ENCODE results near the gene NEDD8. TPM values are rescaled to one million over a fixed set of nuclear protein-coding genes. Genes with fewer than 3 reads are reported as not detected.
"Not testable (repeated sequence)": the region's sequence is repeated elsewhere in the genome, so short reads cannot be mapped to it uniquely, and the experiment has no call there.

Gene NEDD8
- total and polyA plus RNA-seq, 8 donors, result 162 to 219 (median 200) TPM

DNA sequence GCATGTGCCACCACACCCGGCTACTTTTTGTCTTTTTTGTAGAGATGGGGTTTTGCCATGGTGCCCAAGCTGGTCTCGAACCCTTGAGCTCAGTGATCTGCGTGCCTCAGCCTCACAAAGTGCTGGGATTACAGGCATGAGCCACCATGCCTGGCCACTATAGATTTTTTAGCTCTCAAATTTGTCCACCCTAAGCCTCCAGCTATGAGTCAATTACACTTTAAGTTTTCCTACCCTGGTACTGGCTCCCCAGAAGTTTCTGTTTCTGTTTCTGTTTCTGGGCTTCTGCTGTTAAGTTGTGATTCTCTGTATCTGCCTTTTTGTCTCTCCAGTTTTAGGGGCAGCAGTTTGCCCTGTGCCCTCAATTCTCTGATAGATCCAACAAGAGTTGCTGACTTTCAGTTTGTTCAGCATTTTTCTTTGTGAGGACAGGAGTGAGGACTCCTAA lies 14.6 kb upstream of the NEDD8 start:
- H3K36me3 ChIP-seq, result peaks cover 0 to 8% of the 10 kb centered on the region in 2 donors
- intact Hi-C loops (cut with DNase I), result no loop called here
- no peak overlapping the region for H3K27ac ChIP-seq
- no peaks in the 10 kb centered on the region for H3K27me3 ChIP-seq
- H3K4me3 ChIP-seq, result no peak overlapping the region
- DNase-seq (no peak), ATAC-seq (no peak)
- peaks cover 7 to 19% of the 10 kb centered on the region in 2 donors for H3K4me1 ChIP-seq
- H3K9me3 ChIP-seq, result no peaks in the 10 kb centered on the region
- TF ChIP-seq, protein P1, sequence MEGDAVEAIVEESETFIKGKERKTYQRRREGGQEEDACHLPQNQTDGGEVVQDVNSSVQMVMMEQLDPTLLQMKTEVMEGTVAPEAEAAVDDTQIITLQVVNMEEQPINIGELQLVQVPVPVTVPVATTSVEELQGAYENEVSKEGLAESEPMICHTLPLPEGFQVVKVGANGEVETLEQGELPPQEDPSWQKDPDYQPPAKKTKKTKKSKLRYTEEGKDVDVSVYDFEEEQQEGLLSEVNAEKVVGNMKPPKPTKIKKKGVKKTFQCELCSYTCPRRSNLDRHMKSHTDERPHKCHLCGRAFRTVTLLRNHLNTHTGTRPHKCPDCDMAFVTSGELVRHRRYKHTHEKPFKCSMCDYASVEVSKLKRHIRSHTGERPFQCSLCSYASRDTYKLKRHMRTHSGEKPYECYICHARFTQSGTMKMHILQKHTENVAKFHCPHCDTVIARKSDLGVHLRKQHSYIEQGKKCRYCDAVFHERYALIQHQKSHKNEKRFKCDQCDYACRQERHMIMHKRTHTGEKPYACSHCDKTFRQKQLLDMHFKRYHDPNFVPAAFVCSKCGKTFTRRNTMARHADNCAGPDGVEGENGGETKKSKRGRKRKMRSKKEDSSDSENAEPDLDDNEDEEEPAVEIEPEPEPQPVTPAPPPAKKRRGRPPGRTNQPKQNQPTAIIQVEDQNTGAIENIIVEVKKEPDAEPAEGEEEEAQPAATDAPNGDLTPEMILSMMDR (IDR thresholded peaks at IDR 0.05), result no peak

DNA sequence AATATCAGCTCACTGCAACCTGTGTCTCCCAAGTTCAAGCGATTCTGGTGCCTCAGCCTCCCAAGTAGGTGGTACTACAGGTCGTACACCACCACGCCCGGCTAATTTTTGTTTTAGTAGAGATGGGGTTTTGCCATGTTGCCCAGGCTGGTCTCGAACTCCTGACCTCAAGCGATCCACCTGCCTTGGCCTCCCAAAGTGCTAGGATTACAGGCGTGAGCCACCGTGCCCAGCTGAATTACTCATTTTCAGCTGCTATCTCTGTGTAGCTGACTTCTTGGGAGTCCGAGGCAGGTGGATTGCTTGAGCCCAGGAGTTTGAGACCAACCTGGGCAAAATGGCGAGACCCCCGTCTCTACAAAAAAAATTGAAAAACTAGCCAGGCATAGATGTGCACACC lies 13.2 kb upstream of the NEDD8 start:
- Histone ChIP-seq H3K4me1 (peaks cover 20 to 24% of the 10 kb centered on the region in 2 donors), H3K36me3 (peaks cover 0 to 18% of the 10 kb centered on the region in 2 donors)
- H3K27me3 ChIP-seq; H3K27ac ChIP-seq; intact Hi-C loops (cut with DNase I); DNase-seq; ATAC-seq; H3K4me3 ChIP-seq; H3K9me3 ChIP-seq: not testable (repeated sequence)

DNA sequence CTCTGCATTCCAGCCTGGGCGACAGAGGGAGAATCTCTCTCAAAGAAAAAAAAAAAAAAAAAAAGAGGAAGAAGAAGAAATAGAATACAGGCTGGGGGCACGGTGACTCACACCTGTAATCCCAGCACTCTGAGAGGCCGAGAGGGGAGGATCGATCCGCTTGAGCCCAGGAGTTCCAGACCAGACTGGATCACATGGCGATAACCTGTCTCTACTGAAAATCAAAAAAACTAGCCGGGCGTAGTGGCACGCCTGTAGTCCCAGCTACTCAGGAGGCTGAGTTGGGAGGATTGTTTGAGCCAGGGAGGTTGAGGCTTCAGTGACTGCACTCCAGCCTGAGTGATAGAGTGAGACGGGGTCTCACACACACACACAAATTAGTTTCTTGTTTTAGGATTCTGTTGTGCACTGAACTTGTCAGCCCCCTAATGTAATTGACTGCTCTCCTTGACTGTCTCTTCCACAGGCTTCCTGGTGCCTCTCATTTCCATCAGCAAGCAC lies 11.2 kb upstream of the NEDD8 start:
- no peaks in the 10 kb centered on the region for H3K27me3 ChIP-seq
- ATAC-seq (no peak), DNase-seq (peak in 1 of 4 donors; percentile 21)
- H3K27ac ChIP-seq, result peak overlapping the region; percentile 99 to 100
- TF ChIP-seq, protein P1 (IDR thresholded peaks at IDR 0.05), result no peak
- peak overlapping the region; percentile 80 to 85 for H3K4me3 ChIP-seq
- H3K9me3 ChIP-seq, result no peaks in the 10 kb centered on the region
- peaks cover 30 to 44% of the 10 kb centered on the region in 2 donors for H3K4me1 ChIP-seq
- peaks cover 0 to 30% of the 10 kb centered on the region in 2 donors for H3K36me3 ChIP-seq
- intact Hi-C loops (cut with DNase I), result loop anchor here in 1 of 2 donors (5.0 kb wide), 1 partner anchor 54 kb away; the partner anchor contains the start of genes DHRS1 and NOP9

DNA sequence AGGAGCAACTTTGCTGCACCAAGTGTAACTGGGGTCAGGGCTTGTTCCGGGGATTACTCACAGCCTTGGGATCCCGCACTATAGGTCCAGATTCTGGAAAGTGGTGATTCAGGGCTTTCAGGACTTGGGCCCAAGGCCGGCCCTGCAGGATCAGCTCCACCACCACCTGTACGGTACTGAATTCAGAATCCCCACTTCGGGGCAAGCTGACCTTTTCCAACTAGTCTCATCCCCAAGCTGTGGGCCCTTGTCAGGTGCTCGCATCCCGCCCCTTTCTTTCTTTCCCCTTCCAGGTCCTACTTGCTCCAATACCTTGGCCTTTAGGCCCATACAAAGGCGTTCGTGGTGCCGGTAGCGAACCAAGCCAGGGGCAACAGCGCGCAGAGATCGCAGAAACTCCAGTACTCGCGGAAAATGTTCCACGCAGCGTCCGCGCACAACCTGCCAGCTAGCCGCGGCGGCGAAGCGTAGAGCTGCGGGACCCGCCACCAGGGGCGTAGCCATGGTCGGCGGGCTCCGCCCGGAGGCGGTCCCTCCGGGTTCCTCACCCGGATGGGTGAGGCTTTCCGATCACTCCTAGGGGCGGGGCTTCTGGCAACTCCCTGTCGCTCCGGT lies 9.8 kb upstream of the NEDD8 start:
- peak overlapping the region; percentile 99 to 100 for H3K27ac ChIP-seq

DNA sequence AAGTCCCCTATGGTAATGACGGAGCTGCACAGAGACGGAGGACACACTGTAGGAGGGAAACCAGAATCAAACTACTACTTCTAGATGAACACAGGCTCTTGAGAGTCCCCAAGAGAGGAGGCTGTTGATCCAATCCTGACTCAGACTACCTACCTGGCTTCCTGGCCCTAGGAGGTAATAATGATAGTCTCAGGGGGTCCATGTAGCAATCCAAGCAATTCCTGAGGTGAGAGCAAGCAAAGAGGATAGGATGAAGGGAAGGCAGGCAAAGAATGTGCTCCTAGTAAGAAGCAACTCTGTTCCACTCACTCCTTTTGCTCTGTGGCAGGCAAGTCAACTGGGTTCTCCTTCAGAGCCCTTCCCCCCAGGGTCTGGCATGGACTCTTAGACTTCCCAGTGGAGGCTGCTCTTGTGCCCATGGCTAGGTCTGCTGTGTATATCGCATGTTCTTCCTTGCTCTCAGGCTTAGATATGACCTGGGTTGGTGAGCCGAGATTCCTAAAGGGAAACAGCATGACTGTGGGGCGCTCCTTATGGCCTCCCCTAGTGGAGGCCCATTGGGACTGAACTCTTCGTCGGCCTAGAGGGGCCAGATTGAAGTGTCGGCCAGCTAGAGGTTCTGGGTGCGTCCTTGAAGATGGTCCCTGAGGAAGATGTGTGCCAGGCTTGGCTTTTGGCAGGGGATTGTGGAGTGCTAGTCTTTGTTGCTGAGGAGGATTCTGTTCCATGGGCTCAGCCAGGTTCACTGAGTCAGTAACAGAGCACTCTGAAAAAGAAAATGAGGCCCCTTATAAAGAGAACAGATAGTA lies 8.1 kb upstream of the NEDD8 start:
- peaks cover 0 to 61% of the 10 kb centered on the region in 2 donors for H3K36me3 ChIP-seq
- peak overlapping the region in 1 of 2 donors; percentile 100 for H3K27ac ChIP-seq
- intact Hi-C loops (cut with DNase I), result loop anchor here in 1 of 2 donors (5.0 kb wide), 1 partner anchor 57 kb away; the partner anchor contains the start of genes DHRS1 and NOP9
- peak overlapping the region in 1 of 2 donors; percentile 80 for H3K4me3 ChIP-seq
- DNase-seq (no peak), ATAC-seq (no peak)
- no peaks in the 10 kb centered on the region for H3K27me3 ChIP-seq
- peaks cover 30 to 60% of the 10 kb centered on the region in 2 donors for H3K4me1 ChIP-seq
- H3K9me3 ChIP-seq, result no peaks in the 10 kb centered on the region
- TF ChIP-seq, protein P1 (IDR thresholded peaks at IDR 0.05), result no peak

More for the DNA sequence above, 9.8 kb upstream of the NEDD8 start:
- DNase-seq, result peak in 3 of 4 donors; percentile 95 to 98 (median 95)
- TF ChIP-seq, protein P1 (IDR thresholded peaks at IDR 0.05), result peak; percentile 62 to 78
- Histone ChIP-seq H3K4me3 (peak overlapping the region; percentile 80 to 85), H3K4me1 (peaks cover 30 to 55% of the 10 kb centered on the region in 2 donors), H3K9me3 (no peaks in the 10 kb centered on the region), H3K36me3 (peaks cover 0 to 44% of the 10 kb centered on the region in 2 donors), H3K27me3 (no peaks in the 10 kb centered on the region)
- intact Hi-C loops (cut with DNase I), result loop anchor here in 1 of 2 donors (5.0 kb wide), 1 partner anchor 55 kb away; the partner anchor contains the start of genes DHRS1 and NOP9
- peak; percentile 95 for ATAC-seq
